ENCODE results near the gene TYW1B.
A peak's percentile ranks its signal among the peaks of the same experiment; 100 is the strongest.
"Not testable (repeated sequence)": the region's sequence is repeated elsewhere in the genome, so short reads cannot be mapped to it uniquely, and the experiment has no call there.

Gene TYW1B

DNA sequence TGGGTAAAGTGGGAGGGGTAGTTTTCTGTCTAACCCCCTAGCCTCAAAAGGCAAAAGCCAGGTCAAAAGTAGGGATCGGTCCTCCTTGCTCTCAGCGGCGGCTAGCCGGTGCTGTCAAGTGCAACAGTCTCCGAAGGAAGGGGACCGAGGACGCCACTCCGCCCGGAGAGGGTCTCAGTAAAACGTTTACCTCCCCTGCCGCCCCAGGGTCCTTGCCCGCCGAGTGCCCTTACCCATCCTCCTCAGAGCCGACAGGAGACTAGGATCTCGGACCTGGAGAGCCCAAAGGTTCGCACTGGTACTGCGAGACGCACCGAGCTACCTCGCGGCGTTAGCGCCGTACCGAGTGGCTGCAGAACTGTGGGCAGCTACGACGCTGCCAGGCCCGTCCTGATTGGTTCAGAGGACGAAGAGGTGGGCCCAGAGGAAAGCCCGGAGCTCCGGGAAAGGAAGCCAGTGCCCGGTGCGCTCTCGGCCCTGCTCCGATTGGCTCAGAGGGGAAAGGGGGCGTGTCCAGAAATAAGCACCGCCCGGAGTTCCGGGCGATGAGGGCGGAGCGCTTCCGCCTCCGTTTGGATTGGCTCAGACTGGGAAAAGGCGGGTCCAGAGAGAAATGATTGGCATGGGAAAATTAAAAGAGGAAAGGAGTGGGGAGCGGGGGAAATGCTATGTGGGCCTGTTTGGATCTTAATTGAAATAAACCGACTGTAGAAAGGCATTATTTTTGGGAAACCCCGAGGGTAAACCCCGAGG is at the start of gene TYW1B:
Gene TYW1B (minus strand): TSS at position 362 of the 753 bp plus-strand sequence. CDS start 125 bp downstream, at position 237.
- peak; percentile 98 for FAIRE-seq

DNA sequence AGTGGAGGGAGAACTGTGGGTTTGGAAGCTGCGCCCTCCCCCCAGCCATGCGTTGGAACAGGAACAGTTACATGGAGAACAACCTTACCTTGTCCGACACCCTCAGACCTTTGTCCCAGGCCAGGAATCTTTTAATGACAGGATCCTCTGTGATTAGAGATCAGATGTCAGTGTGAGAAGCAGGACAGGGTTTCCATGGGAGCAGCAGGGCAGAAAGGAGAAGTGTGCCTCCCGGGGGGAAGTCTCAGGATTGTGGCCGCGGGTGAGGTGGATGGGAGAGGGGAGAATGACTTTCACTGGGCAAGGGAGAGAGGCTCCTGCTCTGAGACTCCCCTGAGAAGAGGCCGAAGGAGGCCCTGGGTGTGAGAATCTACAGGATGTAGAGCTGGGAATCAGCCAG is 39.6 kb upstream of the TYW1B start:
- FAIRE-seq, result not testable (repeated sequence)

- FAIRE-seq, result not testable (repeated sequence)
These were observed 30.9 kb upstream of the TYW1B start for GRCh38 chr7:72858846-72859400.

- FAIRE-seq, result not testable (repeated sequence)
These were observed 29.9 kb upstream of the TYW1B start for GRCh38 chr7:72857925-72858324.

- FAIRE-seq, result not testable (repeated sequence)
These were observed 27.3 kb upstream of the TYW1B start for GRCh38 chr7:72855261-72855660.

DNA sequence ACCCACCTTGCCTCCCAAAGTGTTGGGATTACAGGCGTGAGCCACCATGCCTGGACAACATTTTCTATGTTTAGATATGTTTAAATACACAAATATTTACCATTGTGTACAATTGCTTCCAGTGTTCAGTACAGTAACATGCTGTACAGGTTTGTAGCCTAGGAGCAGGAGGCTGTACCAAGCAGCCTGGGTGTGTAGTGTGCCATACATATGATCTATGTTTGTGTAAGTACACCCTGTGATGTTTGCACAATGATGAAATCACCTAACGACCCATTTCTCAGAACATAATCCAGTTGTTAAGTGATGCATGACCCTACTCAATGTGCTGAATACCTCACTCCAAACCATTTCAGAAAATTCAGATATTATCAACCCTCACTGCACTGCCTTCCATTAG is 24.9 kb upstream of the TYW1B start:
- FAIRE-seq, result not testable (repeated sequence)

DNA sequence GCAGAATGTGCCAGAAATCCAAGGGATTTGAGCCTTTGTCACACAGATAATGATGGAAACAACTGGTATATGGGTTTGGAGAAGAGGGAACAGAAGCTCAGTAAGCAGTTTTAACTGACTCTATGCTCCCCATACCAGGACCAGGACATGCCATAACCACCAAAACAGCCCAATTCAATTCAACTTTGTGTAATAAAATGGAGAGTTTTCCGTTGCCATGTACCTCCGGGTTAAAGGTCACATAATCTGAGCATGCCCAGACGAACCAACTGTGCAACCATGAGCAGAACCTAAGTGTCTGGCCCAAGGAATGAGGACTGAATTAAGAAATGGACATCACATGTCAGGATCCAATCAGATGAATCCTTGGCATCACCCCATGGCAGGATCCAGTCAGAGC is 22.7 kb upstream of the TYW1B start:
- not testable (repeated sequence) for FAIRE-seq

DNA sequence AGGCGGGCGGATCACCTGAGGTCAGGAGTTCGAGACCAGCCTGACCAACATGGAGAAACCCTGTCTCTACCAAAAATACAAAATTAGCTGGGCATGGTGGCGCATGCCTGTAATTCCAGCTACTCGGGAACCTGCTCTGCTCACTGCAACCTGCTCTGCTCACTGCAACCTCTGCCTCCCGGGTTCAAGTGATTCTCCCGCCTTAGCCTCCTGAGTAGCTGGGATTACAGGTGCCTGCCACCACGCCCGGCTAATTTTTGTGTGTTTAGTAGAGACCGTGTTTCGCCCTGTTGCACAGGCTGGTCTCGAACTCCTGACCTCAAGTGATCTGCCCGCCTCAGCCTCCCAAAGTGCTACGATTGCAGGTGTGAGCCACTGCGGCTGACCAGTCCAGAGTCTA is 16.1 kb upstream of the TYW1B start:
- FAIRE-seq, result not testable (repeated sequence)

DNA sequence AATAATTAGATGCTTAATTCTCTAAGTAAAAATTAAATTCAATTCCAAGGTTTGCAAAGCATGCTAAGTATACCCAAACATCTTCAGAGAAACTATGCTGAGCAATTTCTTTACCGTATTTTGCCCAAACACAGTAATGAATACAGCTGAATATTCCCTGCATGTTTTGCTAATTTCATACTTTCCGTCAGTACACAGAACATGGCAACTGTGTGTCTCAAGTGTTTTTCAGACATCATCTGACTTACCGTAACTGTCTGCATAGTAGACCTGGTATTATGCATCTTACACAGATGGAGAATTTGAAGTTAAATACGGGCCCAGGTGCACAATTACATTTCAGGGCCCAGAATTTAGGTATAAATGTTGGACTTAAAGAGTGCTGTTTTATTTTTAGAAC is 15.2 kb upstream of the TYW1B start:
- FAIRE-seq, result not testable (repeated sequence)

GRCh38 chr7:72840966-72841511 is 13.0 kb upstream of the TYW1B start:
- FAIRE-seq, result not testable (repeated sequence)

DNA sequence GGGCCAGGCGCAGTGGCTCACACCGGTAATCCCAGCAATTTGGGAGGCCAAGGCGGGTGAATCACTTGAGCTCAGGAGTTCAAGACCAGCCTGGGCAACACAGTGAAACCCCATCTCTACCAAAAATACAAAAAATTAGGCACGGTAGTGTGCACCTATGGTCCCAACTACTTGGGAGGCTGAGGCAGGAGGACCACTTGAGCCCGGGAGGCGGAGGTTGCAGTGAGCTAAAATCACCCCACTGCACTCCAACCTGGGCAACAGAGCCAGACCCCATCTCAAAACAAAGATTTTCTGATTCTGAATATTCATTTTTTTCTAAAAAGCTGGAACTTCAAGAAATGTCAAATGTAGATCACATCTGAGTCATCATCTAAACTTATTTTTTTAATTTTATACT is 10.3 kb upstream of the TYW1B start:
- FAIRE-seq, result not testable (repeated sequence)

- not testable (repeated sequence) for FAIRE-seq
These were observed 9.3 kb upstream of the TYW1B start for GRCh38 chr7:72837291-72837690.

DNA sequence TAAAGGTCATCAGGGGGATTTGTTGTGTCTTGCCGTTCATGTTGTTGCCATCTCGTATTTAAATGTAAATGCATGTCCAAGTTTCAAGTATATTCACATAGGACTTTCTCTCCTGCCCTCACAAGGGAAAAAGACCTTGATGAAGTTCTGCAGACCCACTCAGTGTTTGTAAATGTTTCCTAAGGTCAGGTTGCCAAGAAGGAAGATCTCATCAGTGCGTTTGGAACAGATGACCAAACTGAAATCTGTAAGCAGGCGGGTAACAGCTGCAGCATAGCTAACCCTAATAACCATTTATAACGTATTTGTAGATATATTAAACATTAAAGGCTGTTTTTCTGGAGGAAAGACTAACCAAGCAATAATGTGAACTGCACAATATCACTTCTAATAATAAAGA is 2.6 kb upstream of the TYW1B start:
- FAIRE-seq, result not testable (repeated sequence)

GRCh38 chr7:72829687-72830354 is 1.8 kb upstream of the TYW1B start:
- not testable (repeated sequence) for FAIRE-seq

DNA sequence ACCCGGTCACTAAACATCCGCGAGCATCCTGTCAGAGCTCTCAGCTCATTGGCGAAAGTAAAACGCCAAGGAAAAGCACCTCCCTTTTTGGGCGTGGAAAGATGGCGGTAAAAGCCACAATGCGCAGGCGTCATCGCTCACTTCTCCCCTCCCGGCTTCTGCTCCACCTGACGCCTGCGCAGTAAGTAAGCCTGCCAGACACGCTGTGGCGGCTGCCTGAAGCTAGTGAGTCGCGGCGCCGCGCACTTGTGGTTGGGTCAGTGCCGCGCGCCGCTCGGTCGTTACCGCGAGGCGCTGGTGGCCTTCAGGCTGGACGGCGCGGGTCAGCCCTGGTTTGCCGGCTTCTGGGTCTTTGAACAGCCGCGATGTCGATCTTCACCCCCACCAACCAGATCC is 1.3 kb upstream of the TYW1B start:
- peak; percentile 97 for FAIRE-seq

GRCh38 chr7:72823765-72824732 is 4.0 kb downstream of the TYW1B start:
- peak; percentile 94 for FAIRE-seq

GRCh38 chr7:72822497-72822896 is 5.5 kb downstream of the TYW1B start:
- not testable (repeated sequence) for FAIRE-seq

DNA sequence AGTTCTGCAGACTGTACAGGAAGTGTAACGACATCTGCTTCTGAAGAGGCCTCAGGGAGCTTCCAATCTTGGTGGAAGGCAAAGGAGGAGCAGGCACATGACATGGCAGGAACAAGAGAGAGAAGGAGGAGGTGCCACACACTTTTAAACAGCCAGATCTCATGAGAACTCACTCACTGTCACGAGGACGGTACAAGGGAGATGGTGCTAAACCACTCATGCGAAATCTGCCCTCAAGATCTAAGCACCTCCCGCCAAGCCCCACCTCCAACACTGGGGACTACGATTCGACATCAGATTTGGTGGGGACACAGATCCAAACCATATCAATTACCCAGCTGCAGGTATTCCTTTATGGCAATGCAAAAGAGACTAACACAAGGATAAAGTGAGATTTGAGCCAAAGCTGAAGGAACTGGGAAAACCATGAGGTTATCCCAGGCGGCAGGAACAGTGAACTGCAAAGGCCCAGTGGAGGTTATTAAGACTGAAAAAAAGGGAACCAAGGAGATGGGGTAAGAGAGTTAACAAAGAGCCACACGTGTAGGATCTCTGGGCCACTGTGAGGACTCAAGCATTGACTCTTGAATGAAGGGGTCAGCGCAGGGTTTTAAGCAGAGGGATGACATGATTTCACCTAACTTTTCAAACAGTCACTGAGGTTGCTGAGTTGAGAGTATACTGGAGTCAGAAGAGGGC is 9.2 kb downstream of the TYW1B start:
- FAIRE-seq, result not testable (repeated sequence)

GRCh38 chr7:72817661-72818060 is 10.3 kb downstream of the TYW1B start:
- FAIRE-seq, result not testable (repeated sequence)

DNA sequence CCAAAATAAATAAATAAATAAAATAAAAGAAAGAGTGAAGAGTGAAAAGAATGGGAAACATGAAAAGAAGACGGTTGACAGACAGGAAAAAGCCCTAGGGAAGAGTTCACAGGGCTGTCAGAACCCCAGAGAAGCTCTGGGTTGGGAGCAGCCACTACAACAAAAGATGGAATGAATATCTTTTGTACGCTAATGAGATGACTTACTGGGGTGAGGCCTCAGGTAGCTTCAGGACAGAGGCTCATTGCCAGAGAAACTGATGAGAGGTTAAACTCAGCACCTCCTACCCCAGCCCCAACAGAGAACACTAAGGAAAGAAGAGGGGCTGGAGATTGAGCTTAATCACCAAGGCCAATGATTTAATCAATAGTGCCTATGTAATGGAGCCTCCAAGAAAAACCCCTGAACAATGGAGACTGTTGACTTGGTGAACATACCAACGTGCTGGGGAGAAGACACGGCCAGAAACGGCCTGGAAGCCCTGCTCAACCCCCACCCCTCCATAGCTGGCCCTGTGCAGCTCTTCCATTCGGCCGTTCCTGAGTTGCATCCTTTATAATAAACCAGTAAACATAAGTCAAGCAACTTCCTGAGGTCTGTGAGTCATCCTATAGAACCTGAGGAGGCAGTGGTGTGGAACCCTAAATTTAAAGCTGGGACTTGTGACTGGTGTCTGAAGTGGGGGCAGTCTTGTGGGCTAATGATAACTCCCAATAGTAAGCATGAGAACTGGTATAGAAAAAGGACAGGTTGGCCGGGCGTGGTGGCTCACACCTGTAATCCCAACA is 11.4 kb downstream of the TYW1B start:
- not testable (repeated sequence) for FAIRE-seq

DNA sequence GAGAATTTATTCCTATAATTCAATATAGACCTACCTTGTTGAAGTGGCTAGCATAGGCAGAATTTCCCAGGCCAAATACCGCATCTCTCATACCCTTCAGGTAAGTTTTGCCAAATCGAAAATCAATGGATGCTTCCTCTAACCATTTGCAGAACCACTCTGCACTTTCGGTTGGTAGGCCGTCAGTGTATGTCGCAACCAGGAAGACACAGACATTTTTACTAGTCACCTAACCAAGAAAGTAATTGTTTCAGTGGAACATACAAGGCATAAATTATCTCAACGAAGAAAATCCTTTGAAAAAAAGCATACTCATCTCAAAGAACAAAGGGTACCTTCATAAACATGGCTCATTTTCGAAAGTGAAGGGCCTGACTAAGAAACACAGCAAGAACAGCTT is 17.6 kb downstream of the TYW1B start:
- FAIRE-seq, result not testable (repeated sequence)
